HG02610 (cell line): Measurements from ENCODE around the gene SNCG.
"Not testable (repeated sequence)": the region's sequence is repeated elsewhere in the genome, so short reads cannot be mapped to it uniquely, and the experiment has no call there.

Experiments
- ATAC-seq: cut with Tn5 transposase; IDR thresholded peaks from one replicate; pipeline ENCODE4 v1.9.1; 2021; ENCODE audit warnings: mild to moderate bottlenecking, moderate library complexity; ENCODE audit not compliant: unreplicated experiment

Gene SNCG

GRCh38 chr10:86958116-86958900 lies at the start of gene SNCG:
Gene SNCG (plus strand): TSS chr10:86958599. CDS start chr10:86958698, 99 bp downstream.
- no peak for ATAC-seq

GRCh38 chr10:86914734-86915133 lies 43.7 kb upstream of the SNCG start:
- ATAC-seq: no peak

GRCh38 chr10:86918022-86918471 lies 40.4 kb upstream of the SNCG start:
- no peak for ATAC-seq

- ATAC-seq: no peak
Observed at GRCh38 chr10:86922553-86922961, 35.8 kb upstream of the SNCG start.

- no peak for ATAC-seq
Observed at GRCh38 chr10:86929468-86930380, 28.7 kb upstream of the SNCG start.

- ATAC-seq: no peak
Observed at GRCh38 chr10:86931872-86932271, 26.5 kb upstream of the SNCG start.

- ATAC-seq: no peak
Observed at GRCh38 chr10:86932674-86933073, 25.7 kb upstream of the SNCG start.

- ATAC-seq: not testable (repeated sequence)
Observed at GRCh38 chr10:86934162-86934711, 24.2 kb upstream of the SNCG start.

- ATAC-seq: no peak
Observed at GRCh38 chr10:86936661-86937501, 21.5 kb upstream of the SNCG start.

- no peak for ATAC-seq
Observed at GRCh38 chr10:86937502-86938154, 20.8 kb upstream of the SNCG start.

GRCh38 chr10:86938260-86938659 lies 20.1 kb upstream of the SNCG start:
- no peak for ATAC-seq

GRCh38 chr10:86940076-86940475 lies 18.3 kb upstream of the SNCG start:
- not testable (repeated sequence) for ATAC-seq

GRCh38 chr10:86940677-86941076 lies 17.7 kb upstream of the SNCG start:
- ATAC-seq: no peak

GRCh38 chr10:86941426-86941825 lies 17.0 kb upstream of the SNCG start:
- ATAC-seq: no peak

- ATAC-seq: no peak
Observed at GRCh38 chr10:86941991-86942421, 16.4 kb upstream of the SNCG start.

- ATAC-seq: no peak
Observed at GRCh38 chr10:86942441-86943315, 15.7 kb upstream of the SNCG start.

- ATAC-seq: no peak
Observed at GRCh38 chr10:86943316-86944030, 14.9 kb upstream of the SNCG start.

- ATAC-seq: no peak
Observed at GRCh38 chr10:86944031-86944419, 14.4 kb upstream of the SNCG start.
